ENCODE data around the gene TENM3. TPM values are rescaled to one million over a fixed set of nuclear protein-coding genes. Genes with fewer than 3 reads are reported as not detected.

TENM3 gene
- total and polyA plus RNA-seq, 2 of the 8 experiments (the other 6 are each of a cell fraction or from before 2014, with no cell fraction given) = 36.9 to 69.3 TPM

GRCh38 chr4:182518421-182518820 lies 275.2 kb downstream of the TENM3 start (continued):
- TF ChIP-seq CTCF (IDR thresholded peaks at IDR 0.05; ENCODE audit: control extremely low read depth in 1 of 3, insufficient read depth in 1 of 3, low read depth in 1 of 3, low read length in 3 of 3) (no peak), BRCA1 (IDR thresholded peaks at IDR 0.05; ENCODE audit: low read depth, low read length) (no peak), SIRT6 (IDR thresholded peaks at IDR 0.05; ENCODE audit: low read length) (no peak), SIX5 (IDR thresholded peaks at IDR 0.05; ENCODE audit: low read depth, low read length) (no peak), ATF3 (IDR thresholded peaks at IDR 0.05; ENCODE audit: insufficient read depth, low read depth, low read length) (no peak)
